Type B pancreatic cell (in vitro differentiated cells): Measurements from ENCODE around the gene GNG2. TPM values are rescaled to one million over a fixed set of nuclear protein-coding genes. Genes with fewer than 3 reads are reported as not detected.
A peak's percentile ranks its signal among the peaks of the same experiment; 100 is the strongest.

Source experiments
- DNase-seq: peaks from one replicate; pipeline ENCODE4 v3.0.0; 2021; ENCODE audit warnings: mixed read lengths; ENCODE audit not compliant: unreplicated experiment; ENCODE audit errors: extremely low spot score
- H3K27ac Mint-ChIP-seq: 2 replicates; pipeline ENCODE4 v1.8.0; 2021; ENCODE audit warnings: mild to moderate bottlenecking, mixed read lengths
- H3K27me3 Mint-ChIP-seq: 2 replicates; pipeline ENCODE4 v1.8.0; 2021; ENCODE audit warnings: mixed read lengths
- H3K36me3 Mint-ChIP-seq: 2 replicates; pipeline ENCODE4 v1.8.0; 2021; ENCODE audit warnings: mixed read lengths
- H3K4me1 Mint-ChIP-seq: one replicate; pipeline ENCODE4 v1.8.0; 2021; ENCODE audit warnings: mixed read lengths; ENCODE audit not compliant: unreplicated experiment
- H3K4me3 Mint-ChIP-seq: 2 replicates; pipeline ENCODE4 v1.8.0; 2021; ENCODE audit warnings: mild to moderate bottlenecking, mixed read lengths
- H3K9me3 Mint-ChIP-seq: 2 replicates; pipeline ENCODE4 v1.8.0; 2021; ENCODE audit warnings: mixed read lengths
- CTCF ChIP-seq: fragments of 200-600 bp; sonication (generic); conservative IDR thresholded peaks from 2 replicates; pipeline ENCODE4 v1.5.0; 2021; ENCODE audit warnings: antibody characterized with exemption, mild to moderate bottlenecking
- long read RNA-seq: library from polyadenylated mRNA; unstranded; transcript quantifications from one replicate; pipeline ENCODE4 v2.0.0, GENCODE V29; 2020
- total RNA-seq: library from RNA; stranded (reverse); gene quantifications from 2 replicates; pipeline ENCODE4 v1.2.1, GENCODE V29; 2021; ENCODE audit warnings: low replicate concordance

Gene GNG2
- total RNA-seq: 8.7 and 45.3 TPM in 2 replicates
- long read RNA-seq, partial matches to known transcripts: 0 of 6 reads
- long read RNA-seq, other reads (novel, unspliced or antisense): 4 of 6 reads

GRCh38 chr14:51860164-51860824 is at the start of gene GNG2:
Gene GNG2 (plus strand): TSS chr14:51860612. CDS start chr14:51950679, 90,067 bp downstream.
- peak; percentile 75 for DNase-seq
- Mint-ChIP-seq H3K27me3 (peaks cover 30% of the 10 kb centered on the region), H3K4me3 (peak within 1 kb of the TSS; percentile 89), H3K4me1 (peaks cover 34% of the 10 kb centered on the region), H3K27ac (peak within 1 kb of the TSS; percentile 69), H3K9me3 (no peaks in the 10 kb centered on the region), H3K36me3 (no peaks in the 10 kb centered on the region)
- TF ChIP-seq CTCF: no peak

GRCh38 chr14:51811706-51812105 is 48.7 kb upstream of the GNG2 start:
- Mint-ChIP-seq H3K27ac (no peak overlapping the region), H3K4me3 (no peak overlapping the region), H3K27me3 (no peaks in the 10 kb centered on the region), H3K4me1 (peaks cover 4% of the 10 kb centered on the region), H3K9me3 (no peaks in the 10 kb centered on the region), H3K36me3 (no peaks in the 10 kb centered on the region)
- TF ChIP-seq CTCF: no peak
- DNase-seq: no peak

GRCh38 chr14:51816031-51816430 is 44.4 kb upstream of the GNG2 start:
- H3K36me3 Mint-ChIP-seq: no peaks in the 10 kb centered on the region
- H3K9me3 Mint-ChIP-seq: no peaks in the 10 kb centered on the region
- TF ChIP-seq CTCF: no peak
- no peak for DNase-seq
- H3K27ac Mint-ChIP-seq: no peak overlapping the region
- H3K4me1 Mint-ChIP-seq: no peaks in the 10 kb centered on the region
- H3K4me3 Mint-ChIP-seq: no peak overlapping the region
- no peaks in the 10 kb centered on the region for H3K27me3 Mint-ChIP-seq

- H3K36me3 Mint-ChIP-seq: no peaks in the 10 kb centered on the region
Measured at GRCh38 chr14:51817326-51817725, 43.1 kb upstream of the GNG2 start.

GRCh38 chr14:51818748-51819380 is 41.5 kb upstream of the GNG2 start:
- Mint-ChIP-seq H3K36me3 (no peaks in the 10 kb centered on the region), H3K9me3 (no peaks in the 10 kb centered on the region), H3K27ac (no peak overlapping the region), H3K4me1 (no peaks in the 10 kb centered on the region), H3K4me3 (no peak overlapping the region), H3K27me3 (no peaks in the 10 kb centered on the region)
- no peak for TF ChIP-seq CTCF
- DNase-seq: no peak

More at GRCh38 chr14:51817326-51817725, 43.1 kb upstream of the GNG2 start:
- Mint-ChIP-seq H3K4me1 (no peaks in the 10 kb centered on the region), H3K27ac (no peak overlapping the region), H3K9me3 (no peaks in the 10 kb centered on the region), H3K4me3 (no peak overlapping the region), H3K27me3 (no peaks in the 10 kb centered on the region)
- no peak for TF ChIP-seq CTCF
- no peak for DNase-seq
